GM18511 (cell line): ENCODE data around the gene MAP2K5.

Experiments
- ATAC-seq: cut with Tn5 transposase; IDR thresholded peaks from one replicate; pipeline ENCODE4 v1.9.1; 2021; ENCODE audit warnings: mild to moderate bottlenecking, moderate library complexity; ENCODE audit not compliant: unreplicated experiment

Gene MAP2K5

GRCh38 chr15:67820992-67821783, 278.7 kb downstream of the MAP2K5 start:
- ATAC-seq: no peak

DNA sequence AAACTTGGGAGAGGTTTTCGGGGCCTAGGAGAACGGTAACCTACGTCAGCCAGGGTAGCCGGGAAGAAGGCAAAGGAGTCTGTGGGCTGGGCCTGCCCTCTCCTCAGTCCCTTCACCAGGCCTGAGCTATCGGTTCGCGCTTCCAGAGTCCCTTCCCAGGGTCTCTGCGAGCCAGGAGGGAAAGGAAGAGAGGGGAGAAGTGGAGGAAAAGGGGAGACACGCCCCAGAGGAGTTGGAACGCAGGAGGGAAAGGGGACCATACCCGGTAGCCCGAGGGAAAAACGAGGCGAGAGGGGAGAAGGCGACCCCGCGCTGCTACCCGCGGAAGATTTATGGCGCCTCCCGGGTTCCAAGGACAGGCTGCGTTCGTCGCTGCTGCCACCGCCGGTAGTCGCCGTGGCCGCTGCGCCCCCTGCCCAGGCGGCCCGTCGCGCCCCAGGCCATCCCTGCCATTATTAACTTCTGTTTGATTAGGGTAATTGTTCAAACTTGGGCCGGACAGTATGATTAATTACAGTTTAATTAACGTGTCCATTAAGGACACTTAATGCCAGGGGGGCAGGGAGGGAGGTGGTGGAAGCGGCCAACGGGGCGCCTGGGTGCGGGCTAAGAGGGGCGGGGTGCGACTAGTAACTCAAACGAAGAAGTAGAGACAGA, 279.4 kb downstream of the MAP2K5 start:
- no peak for ATAC-seq

- no peak for ATAC-seq
These were observed 280.2 kb downstream of the MAP2K5 start for GRCh38 chr15:67822537-67823313.

- no peak for ATAC-seq
These were observed 281.1 kb downstream of the MAP2K5 start for GRCh38 chr15:67823314-67824196.

GRCh38 chr15:67824197-67824968, 281.9 kb downstream of the MAP2K5 start:
- ATAC-seq: no peak

DNA sequence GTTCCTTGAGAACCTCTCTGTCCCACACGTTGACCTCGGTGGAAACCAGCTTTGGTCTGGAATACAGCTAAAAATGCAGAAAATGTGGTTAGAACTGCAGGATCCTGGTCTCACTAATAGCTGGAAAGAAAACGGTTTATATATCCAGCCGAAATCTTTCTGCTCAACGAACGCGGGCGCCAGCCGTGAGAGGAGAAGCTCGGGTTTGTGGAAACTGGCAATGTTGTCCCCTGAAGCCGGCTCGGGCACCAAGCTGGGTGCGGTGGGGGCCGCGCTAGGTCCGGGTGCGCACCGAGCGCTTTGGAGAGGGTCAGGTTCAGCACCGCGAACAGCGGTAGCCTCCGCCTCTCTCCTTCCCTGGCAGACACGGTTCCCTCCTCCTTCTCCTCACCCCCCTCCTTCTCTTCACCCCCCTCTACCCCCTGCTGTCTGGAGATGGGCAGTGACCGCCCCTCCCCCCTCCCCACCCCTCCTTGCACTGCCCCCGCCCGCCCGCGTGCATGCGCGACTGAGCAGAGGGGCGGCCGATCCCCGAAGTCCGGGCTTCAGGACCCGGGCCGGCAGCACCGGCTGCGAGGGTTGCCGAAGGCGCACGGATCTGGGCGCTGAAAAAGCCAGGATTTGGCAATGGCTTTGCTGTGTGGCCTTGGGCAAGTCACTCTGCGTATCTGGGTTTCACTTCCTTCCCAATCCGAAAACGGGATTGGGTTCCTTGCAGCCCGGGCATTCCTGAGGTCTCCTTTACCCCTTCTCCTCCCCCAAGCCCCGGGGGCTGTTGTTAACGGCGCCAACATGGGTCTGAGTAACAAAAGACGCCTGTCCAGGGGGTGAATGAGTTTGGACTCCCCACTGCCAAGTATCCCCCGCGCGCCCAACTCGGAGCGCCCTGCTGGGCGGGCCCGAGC, 282.7 kb downstream of the MAP2K5 start, which contains the start of gene SKOR1:
Gene SKOR1 (plus strand): TSS at position 534 of the 905 bp plus-strand sequence. CDS start 94 bp downstream, at position 628.
- ATAC-seq: no peak

- no peak for ATAC-seq
These were observed 283.6 kb downstream of the MAP2K5 start for GRCh38 chr15:67825881-67826716.

DNA sequence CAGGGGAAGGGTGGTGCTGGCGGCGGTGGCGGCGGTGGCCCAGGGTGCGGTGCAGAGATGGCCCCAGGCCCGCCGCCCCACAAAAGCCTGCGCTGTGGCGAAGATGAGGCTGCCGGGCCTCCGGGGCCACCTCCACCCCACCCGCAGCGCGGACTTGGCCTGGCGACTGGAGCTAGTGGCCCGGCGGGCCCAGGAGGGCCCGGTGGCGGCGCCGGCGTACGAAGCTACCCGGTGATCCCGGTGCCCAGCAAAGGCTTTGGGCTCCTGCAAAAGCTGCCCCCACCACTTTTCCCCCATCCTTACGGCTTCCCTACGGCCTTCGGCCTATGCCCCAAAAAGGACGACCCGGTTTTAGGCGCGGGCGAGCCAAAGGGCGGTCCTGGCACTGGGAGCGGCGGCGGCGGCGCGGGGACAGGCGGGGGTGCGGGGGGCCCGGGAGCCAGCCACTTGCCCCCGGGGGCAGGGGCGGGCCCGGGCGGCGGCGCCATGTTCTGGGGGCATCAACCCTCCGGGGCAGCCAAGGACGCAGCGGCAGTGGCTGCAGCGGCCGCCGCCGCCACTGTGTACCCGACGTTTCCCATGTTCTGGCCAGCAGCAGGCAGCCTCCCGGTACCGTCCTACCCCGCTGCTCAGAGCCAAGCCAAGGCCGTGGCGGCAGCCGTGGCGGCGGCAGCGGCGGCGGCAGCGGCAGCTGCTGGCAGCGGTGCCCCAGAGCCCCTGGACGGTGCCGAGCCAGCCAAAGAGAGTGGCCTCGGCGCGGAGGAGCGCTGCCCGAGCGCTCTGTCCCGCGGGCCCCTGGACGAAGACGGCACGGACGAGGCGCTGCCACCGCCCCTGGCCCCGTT, 284.4 kb downstream of the MAP2K5 start:
- no peak for ATAC-seq

- no peak for ATAC-seq
These were observed 285.2 kb downstream of the MAP2K5 start for GRCh38 chr15:67827562-67828277.

DNA sequence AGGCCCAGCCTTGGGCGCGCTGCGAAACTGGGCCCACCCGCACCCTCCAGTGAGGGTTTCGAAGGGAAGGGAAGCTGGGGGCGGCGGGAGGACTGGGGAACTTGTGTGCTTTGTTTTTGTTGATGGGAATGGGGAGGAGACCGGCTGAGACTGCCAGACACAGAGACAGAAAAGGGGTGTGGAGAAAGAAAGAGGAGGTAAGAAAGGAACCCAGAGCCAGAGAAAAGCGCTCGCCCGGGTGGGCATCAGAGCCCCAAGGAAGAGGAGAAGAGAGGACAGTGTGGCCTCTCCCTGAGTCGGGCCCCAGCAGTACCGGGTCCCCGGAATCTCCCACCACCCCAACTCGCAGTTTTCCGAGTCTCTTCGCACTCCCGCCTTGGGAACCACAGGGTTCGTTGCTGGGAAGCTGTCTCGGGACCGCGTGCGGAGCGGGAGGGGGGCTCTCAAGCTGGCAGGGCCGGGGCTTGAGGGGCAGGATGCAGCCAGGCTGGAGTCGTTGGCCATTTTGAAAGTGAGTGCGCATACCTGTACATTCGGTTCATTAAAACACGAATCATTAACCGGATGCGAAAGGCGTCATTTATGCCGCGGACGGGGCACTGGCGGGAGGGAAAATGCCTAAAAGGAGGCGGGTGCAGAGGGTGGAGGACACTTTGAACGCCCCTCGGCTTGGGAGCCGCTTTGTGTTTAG, 285.9 kb downstream of the MAP2K5 start:
- no peak for ATAC-seq

DNA sequence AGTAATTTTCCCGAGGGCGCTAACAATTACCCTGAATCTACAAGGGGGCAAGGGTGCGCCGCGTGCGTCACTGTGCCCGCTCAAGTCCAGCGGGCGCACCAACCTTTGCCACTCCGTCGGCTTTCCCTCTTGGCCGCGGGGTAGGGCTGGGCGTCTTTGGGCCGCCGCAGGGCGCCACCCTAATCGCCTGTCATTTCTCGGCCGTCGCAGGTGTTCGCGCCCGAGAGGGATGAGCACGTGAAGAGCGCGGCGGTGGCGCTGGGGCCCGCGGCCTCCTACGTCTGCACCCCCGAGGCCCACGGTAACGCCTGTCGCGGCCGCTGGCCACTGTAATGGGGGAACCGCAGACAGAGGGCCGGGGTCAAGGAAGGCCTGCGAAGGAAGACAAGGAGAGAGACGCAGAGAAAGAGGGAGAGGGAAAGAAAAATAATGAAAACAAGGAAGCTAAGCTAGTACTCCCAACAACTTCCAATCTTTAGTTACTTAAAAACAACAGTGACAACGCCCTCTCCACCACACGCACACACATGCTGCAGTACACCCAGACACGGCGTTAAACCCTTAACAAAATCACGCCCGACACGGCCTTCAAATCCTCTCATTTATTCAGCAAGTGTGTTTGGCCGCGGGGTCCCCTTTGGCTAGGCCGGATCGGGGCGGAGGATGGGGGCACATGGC, 286.6 kb downstream of the MAP2K5 start:
- no peak for ATAC-seq

DNA sequence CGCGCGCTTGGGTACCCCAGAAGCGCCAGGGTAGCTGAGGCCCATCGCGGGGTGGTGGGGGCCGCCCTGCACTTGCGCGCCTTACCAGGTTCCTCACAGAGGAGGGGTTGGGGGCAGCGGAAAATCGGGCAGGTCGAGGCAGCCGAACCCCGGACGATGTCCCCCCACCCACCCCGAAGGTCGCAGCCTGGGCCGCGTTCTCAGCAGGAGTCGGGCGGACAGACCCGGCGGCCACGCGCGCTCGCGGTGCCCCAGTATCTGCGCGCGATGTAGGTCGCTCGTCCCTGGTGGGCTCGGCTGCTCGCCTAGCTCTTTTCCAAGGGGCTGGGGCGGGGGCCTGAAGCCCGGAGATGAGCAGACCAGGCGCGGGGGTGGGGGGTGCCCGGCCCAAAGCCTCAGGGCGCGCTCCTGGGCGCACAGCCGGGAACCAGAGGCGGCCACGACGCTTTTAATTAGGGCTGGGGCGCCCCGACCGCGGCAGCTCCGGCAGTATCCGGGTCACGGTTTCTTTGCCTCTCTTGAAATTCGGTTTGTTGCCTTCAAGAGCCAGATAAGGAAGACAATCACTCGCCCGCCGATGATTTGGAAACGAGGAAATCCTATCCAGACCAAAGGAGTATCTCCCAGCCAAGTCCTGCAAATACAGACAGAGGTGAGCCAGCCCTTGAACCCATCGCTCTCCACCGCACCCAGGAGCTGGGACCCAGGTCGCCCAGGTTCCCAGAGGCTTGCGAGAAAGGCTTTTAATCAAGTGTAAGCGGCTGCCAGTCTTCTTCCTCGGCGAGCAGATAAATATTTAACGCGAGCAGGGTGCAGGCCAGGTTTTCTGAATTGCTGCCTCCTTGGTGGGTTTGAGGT, 287.4 kb downstream of the MAP2K5 start:
- no peak for ATAC-seq

- no peak for ATAC-seq
These were observed 288.9 kb downstream of the MAP2K5 start for GRCh38 chr15:67831363-67831762.

DNA sequence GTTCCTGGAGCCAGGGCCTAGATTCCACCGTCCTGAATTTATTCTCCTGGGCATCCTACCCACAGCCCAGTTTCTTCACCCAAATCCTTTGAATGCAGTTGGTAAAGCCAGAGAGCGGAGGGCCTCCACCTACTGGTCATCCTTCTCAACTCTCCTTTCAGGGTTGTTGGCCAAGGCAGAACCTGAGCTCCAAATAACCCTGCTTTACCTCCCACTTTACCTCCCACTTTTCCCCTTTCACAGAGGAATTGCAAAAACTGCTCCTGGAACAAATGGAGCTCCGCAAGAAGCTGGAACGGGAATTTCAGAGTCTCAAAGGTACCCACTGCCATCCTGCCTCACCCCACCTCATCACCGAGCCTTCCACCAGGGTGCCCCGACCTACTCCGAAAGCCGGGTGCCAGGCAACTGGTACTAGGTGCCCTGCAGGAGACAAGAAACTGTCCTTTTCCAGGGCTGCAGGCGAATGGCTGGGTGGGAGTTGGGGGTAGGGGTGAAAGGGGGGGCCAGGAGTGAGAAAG, 289.6 kb downstream of the MAP2K5 start:
- no peak for ATAC-seq
